GM23338 (cell line): ENCODE results near the gene ADCY7. TPM values are rescaled to one million over a fixed set of nuclear protein-coding genes. Genes with fewer than 3 reads are reported as not detected.

ENCODE experiments used
- ATAC-seq: fragments of 200-7000 bp; cut with Tn5 transposase; 3 replicates; pipeline ENCODE4 v1.9.1; 2020
- DNase-seq: peaks from one replicate; pipeline ENCODE4 v3.0.0-alpha.2; 2015; ENCODE audit warnings: low spot score
- H2AFZ ChIP-seq: fragments of 200-600 bp; sonication (generic); 2 replicates; pipeline ENCODE4 v1.8.0; 2016; ENCODE audit warnings: antibody characterized with exemption, mild to moderate bottlenecking, moderate library complexity
- H3F3A ChIP-seq: fragments of 200-600 bp; sonication (generic); replicated peaks from 2 replicates; pipeline ENCODE4 v1.8.0; 2017; ENCODE audit warnings: antibody characterized with exemption, mixed run types, low read depth
- H3K27ac ChIP-seq: fragments of 200-600 bp; sonication (generic); 2 replicates; pipeline ENCODE4 v1.6.1; 2016; ENCODE audit warnings: low read depth
- H3K27me3 ChIP-seq: fragments of 200-600 bp; sonication (generic); 2 replicates; pipeline ENCODE4 v1.8.0; 2016; ENCODE audit warnings: mild to moderate bottlenecking, mixed run types, moderate library complexity; ENCODE audit not compliant: insufficient read depth
- H3K36me3 ChIP-seq: fragments of 200-600 bp; sonication (generic); 2 replicates; pipeline ENCODE4 v1.8.0; 2016; ENCODE audit warnings: mild to moderate bottlenecking; ENCODE audit not compliant: insufficient read depth
- H3K4me1 ChIP-seq: fragments of 200-600 bp; sonication (generic); 2 replicates; pipeline ENCODE4 v1.8.0; 2016; ENCODE audit warnings: mild to moderate bottlenecking, moderate library complexity; ENCODE audit not compliant: insufficient read depth
- H3K4me2 ChIP-seq: fragments of 200-600 bp; sonication (generic); 2 replicates; pipeline ENCODE4 v1.7.1; 2017; ENCODE audit warnings: mixed run types
- H3K4me3 ChIP-seq: fragments of 200-600 bp; sonication (generic); 2 replicates; pipeline ENCODE4 v1.6.1; 2016; ENCODE audit warnings: mixed run types
- H3K79me2 ChIP-seq: fragments of 200-600 bp; sonication (generic); replicated peaks from 2 replicates; pipeline ENCODE4 v1.8.0; 2017; ENCODE audit warnings: mild to moderate bottlenecking; ENCODE audit not compliant: insufficient read depth
- H3K9me2 ChIP-seq: fragments of 200-600 bp; sonication (generic); 2 replicates; pipeline ENCODE4 v1.8.0; 2017; ENCODE audit not compliant: insufficient read depth
- H4K20me1 ChIP-seq: fragments of 200-600 bp; sonication (generic); replicated peaks from 2 replicates; pipeline ENCODE4 v1.8.0; 2017; ENCODE audit warnings: mild to moderate bottlenecking; ENCODE audit not compliant: insufficient read depth
- H3K27ac Mint-ChIP-seq: 2 replicates; pipeline ENCODE4 v1.8.0; 2020; ENCODE audit warnings: inconsistent platforms, mild to moderate bottlenecking, moderate library complexity, mixed read lengths
- H3K27me3 Mint-ChIP-seq: 3 replicates; pipeline ENCODE4 v1.8.0; 2022; ENCODE audit warnings: low read depth, mild to moderate bottlenecking, moderate library complexity, mixed read lengths, inconsistent platforms; ENCODE audit not compliant: insufficient read depth, poor library complexity
- H3K36me3 Mint-ChIP-seq: 3 replicates; pipeline ENCODE4 v1.8.0; 2021; ENCODE audit warnings: low read depth, mild to moderate bottlenecking, inconsistent platforms, moderate library complexity, mixed read lengths
- H3K4me1 Mint-ChIP-seq: 3 replicates; pipeline ENCODE4 v1.8.0; 2020; ENCODE audit warnings: mild to moderate bottlenecking, inconsistent platforms, mixed read lengths
- H3K4me3 Mint-ChIP-seq: 3 replicates; pipeline ENCODE4 v1.8.0; 2021; ENCODE audit warnings: moderate library complexity, mild to moderate bottlenecking, inconsistent platforms, mixed read lengths
- H3K9me3 Mint-ChIP-seq: 3 replicates; pipeline ENCODE4 v1.8.0; 2020; ENCODE audit warnings: moderate library complexity, mild to moderate bottlenecking, inconsistent platforms, mixed read lengths
- CREB1 ChIP-seq: fragments of 250-450 bp; sonication (Bioruptor Pico); IDR thresholded peaks from 2 replicates; pipeline ENCODE4 v1.5.0; 2020; ENCODE audit warnings: low read depth, mild to moderate bottlenecking, moderate library complexity
- EZH2 ChIP-seq: fragments of 200-600 bp; sonication (generic); IDR thresholded peaks from one replicate; pipeline ENCODE4 v1.8.0; 2017; ENCODE audit warnings: antibody characterized with exemption, mild to moderate bottlenecking, low read depth; ENCODE audit not compliant: unreplicated experiment
- EZH2phosphoT487 ChIP-seq: fragments of 200-600 bp; sonication (generic); IDR thresholded peaks from one replicate; pipeline ENCODE4 v1.8.1; 2018; ENCODE audit warnings: antibody characterized with exemption; ENCODE audit not compliant: unreplicated experiment
- JUNB ChIP-seq: IDR thresholded peaks from one replicate; pipeline ENCODE4 v1.6.1; 2016; ENCODE audit warnings: antibody characterized with exemption; ENCODE audit not compliant: unreplicated experiment
- NANOG ChIP-seq: IDR thresholded peaks from 2 replicates; pipeline ENCODE4 v1.6.1; 2016; ENCODE audit warnings: antibody characterized with exemption, borderline replicate concordance
- POLR2AphosphoS5 ChIP-seq: IDR thresholded peaks from 2 replicates; pipeline ENCODE4 v1.6.1; 2016; ENCODE audit warnings: antibody characterized with exemption, low read depth
- STAT1 ChIP-seq: IDR thresholded peaks from one replicate; pipeline ENCODE4 v1.6.1; 2016; ENCODE audit warnings: antibody characterized with exemption; ENCODE audit not compliant: unreplicated experiment
- ZNF114 ChIP-seq: fragments of 250-450 bp; sonication (Bioruptor Pico); IDR thresholded peaks from 2 replicates; pipeline ENCODE4 v1.5.0; 2020; ENCODE audit warnings: mild to moderate bottlenecking, moderate library complexity
- ZNF331 ChIP-seq: fragments of 250-450 bp; sonication (Bioruptor Pico); IDR thresholded peaks from 2 replicates; pipeline ENCODE4 v1.5.0; 2020; ENCODE audit warnings: low read depth, mild to moderate bottlenecking, moderate library complexity
- polyA plus RNA-seq: library from polyadenylated mRNA; unstranded; fragments of >200 nt; fragmentation: Nextera tagmentation; extraction: Ambion mirVana; gene quantifications from 2 replicates; pipeline ENCODE4 v1.2.1, GENCODE V29; 2016
- total RNA-seq: library from RNA; depleted of rRNA; stranded (reverse); fragments of >200 nt; shearing (Covaris generic); gene quantifications from 2 replicates; pipeline ENCODE4 v1.2.3, GENCODE V29; 2014
- TF ChIP-seq, protein P1 (sequence below): IDR thresholded peaks from 2 replicates; pipeline ENCODE4 v1.6.1; 2016; ENCODE audit warnings: antibody characterized with exemption
- TF ChIP-seq, protein P2 (sequence below), 2 experiments: fragments of 200-600 bp in 1 of 2; sonication (generic) in 1 of 2; conservative IDR thresholded peaks; 2 replicates each; pipeline versions ENCODE4 v1.5.1 to v1.6.1; 2016 to 2017; ENCODE audit warnings: antibody characterized with exemption in 2 of 2, low read depth in 2 of 2, mild to moderate bottlenecking in 2 of 2, moderate library complexity in 1 of 2

The ADCY7 gene
- total and polyA plus RNA-seq, 2 experiments from 2014 or later: 2.4 to 10.5 TPM

DNA sequence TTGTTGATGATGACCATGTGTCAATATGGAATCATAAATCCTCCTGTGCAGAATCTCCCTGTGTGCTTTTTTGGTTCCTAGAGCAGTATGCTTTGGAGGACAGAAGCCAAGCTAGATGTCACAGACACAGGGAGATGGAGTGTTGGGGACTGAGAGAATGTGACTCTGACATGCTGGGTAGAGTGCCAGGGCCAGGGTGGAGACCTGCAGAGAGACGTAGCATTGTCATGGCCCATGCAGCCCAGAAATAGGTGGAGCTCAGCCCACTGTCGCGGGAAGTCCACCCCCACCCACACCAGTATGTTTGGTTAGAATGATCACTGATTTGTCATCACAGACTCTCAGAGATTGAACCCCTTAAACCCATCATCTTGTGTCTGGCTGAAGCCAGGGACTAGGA, 39.2 kb upstream of the ADCY7 start (continued):
- no peak for TF ChIP-seq STAT1

DNA sequence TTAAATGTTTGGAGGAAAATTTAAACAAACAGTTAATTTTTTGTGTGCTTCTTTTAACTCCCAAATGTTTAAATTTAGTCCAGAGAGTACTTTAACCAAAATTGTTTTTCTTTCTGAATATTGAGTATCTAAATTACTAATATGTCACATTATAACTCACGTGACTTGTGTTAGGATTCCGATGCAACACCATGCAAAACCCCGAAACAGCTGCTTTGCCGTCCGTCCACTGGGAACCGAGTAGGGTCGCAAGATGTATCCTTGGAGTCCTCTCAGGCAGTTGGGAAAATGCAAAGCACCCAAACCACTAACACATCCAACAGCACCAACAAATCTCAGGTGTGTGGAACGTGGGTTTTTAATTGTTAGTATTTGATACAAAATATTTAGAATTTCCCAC, 38.7 kb upstream of the ADCY7 start:
- no peak for DNase-seq
- H2AFZ ChIP-seq: no peak overlapping the region
- no peak overlapping the region for H3K4me3 Mint-ChIP-seq
- H3K27me3 ChIP-seq: no peaks in the 10 kb centered on the region
- ATAC-seq: no peak
- H3K79me2 ChIP-seq: no peaks in the 10 kb centered on the region
- no peaks in the 10 kb centered on the region for H3K4me1 ChIP-seq
- no peak overlapping the region for H3K4me3 ChIP-seq
- H3K27me3 Mint-ChIP-seq: peaks cover 4% of the 10 kb centered on the region
- no peak overlapping the region for H3K27ac ChIP-seq
- no peak overlapping the region for H3K27ac Mint-ChIP-seq
- no peaks in the 10 kb centered on the region for H3F3A ChIP-seq
- no peaks in the 10 kb centered on the region for H4K20me1 ChIP-seq
- TF ChIP-seq EZH2phosphoT487 (no peak), POLR2AphosphoS5 (no peak), ZNF114 (no peak)
- TF ChIP-seq, protein P1, sequence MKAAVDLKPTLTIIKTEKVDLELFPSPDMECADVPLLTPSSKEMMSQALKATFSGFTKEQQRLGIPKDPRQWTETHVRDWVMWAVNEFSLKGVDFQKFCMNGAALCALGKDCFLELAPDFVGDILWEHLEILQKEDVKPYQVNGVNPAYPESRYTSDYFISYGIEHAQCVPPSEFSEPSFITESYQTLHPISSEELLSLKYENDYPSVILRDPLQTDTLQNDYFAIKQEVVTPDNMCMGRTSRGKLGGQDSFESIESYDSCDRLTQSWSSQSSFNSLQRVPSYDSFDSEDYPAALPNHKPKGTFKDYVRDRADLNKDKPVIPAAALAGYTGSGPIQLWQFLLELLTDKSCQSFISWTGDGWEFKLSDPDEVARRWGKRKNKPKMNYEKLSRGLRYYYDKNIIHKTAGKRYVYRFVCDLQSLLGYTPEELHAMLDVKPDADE: no peak
- TF ChIP-seq, protein P2, sequence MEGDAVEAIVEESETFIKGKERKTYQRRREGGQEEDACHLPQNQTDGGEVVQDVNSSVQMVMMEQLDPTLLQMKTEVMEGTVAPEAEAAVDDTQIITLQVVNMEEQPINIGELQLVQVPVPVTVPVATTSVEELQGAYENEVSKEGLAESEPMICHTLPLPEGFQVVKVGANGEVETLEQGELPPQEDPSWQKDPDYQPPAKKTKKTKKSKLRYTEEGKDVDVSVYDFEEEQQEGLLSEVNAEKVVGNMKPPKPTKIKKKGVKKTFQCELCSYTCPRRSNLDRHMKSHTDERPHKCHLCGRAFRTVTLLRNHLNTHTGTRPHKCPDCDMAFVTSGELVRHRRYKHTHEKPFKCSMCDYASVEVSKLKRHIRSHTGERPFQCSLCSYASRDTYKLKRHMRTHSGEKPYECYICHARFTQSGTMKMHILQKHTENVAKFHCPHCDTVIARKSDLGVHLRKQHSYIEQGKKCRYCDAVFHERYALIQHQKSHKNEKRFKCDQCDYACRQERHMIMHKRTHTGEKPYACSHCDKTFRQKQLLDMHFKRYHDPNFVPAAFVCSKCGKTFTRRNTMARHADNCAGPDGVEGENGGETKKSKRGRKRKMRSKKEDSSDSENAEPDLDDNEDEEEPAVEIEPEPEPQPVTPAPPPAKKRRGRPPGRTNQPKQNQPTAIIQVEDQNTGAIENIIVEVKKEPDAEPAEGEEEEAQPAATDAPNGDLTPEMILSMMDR (conservative IDR thresholded peaks at IDR 0.05; ENCODE audit: low read depth in 2 of 2): no peak
- H3K9me2 ChIP-seq: no peaks in the 10 kb centered on the region
- H3K9me3 Mint-ChIP-seq: no peaks in the 10 kb centered on the region
- peaks cover 36% of the 10 kb centered on the region for H3K36me3 Mint-ChIP-seq
- peaks cover 5% of the 10 kb centered on the region; the same call in 1 of the 2 replicates for H3K36me3 ChIP-seq
- H3K4me1 Mint-ChIP-seq: no peaks in the 10 kb centered on the region
- no peak overlapping the region for H3K4me2 ChIP-seq

DNA sequence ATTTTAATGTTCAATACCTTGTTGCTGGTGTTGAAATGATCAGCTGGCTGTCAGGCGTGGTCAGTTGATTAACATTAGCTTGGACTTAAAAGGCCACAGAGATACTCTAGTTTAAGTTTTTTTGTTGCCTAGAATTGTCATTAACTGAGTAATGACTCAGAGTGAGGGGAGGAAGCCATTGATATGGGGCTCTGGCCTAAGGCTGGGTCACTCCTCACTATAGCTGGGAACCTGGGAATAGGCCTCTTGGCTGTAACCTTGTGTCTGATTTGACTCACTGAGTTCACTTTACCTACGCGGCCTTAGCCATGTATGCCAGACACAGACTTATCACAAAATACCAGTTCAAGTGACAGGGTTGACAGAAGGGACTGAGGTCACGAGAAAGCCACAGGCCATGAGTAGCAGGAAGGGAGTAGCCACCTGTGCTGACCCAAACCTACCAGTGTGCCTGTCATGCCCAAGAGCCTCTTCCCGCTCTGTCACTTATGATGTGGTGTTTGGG, 37.9 kb upstream of the ADCY7 start:
- Histone ChIP-seq H3F3A (no peaks in the 10 kb centered on the region), H3K36me3 (peaks cover 5% of the 10 kb centered on the region; the same call in 1 of the 2 replicates)
- H3K4me1 Mint-ChIP-seq: no peaks in the 10 kb centered on the region
- no peak for TF ChIP-seq POLR2AphosphoS5
- TF ChIP-seq, protein P2 (conservative IDR thresholded peaks at IDR 0.05; ENCODE audit: low read depth in 2 of 2): no peak
- no peak for TF ChIP-seq CREB1 (CRISPR knock-in tag)
- TF ChIP-seq ZNF114: no peak
- TF ChIP-seq EZH2: no peak
- TF ChIP-seq NANOG: no peak
- no peak for TF ChIP-seq JUNB
- TF ChIP-seq, protein P1: no peak
- no peak for TF ChIP-seq ZNF331 (CRISPR knock-in tag)
- TF ChIP-seq STAT1: no peak

More for the DNA sequence above, 37.9 kb upstream of the ADCY7 start:
- no peak for ATAC-seq
- no peak overlapping the region for H3K4me2 ChIP-seq
- no peaks in the 10 kb centered on the region for H3K79me2 ChIP-seq
- Mint-ChIP-seq H3K36me3 (peaks cover 32% of the 10 kb centered on the region), H3K4me3 (no peak overlapping the region), H3K27me3 (peaks cover 4% of the 10 kb centered on the region), H3K9me3 (no peaks in the 10 kb centered on the region), H3K27ac (no peak overlapping the region)
- no peaks in the 10 kb centered on the region for H3K27me3 ChIP-seq
- H3K9me2 ChIP-seq: no peaks in the 10 kb centered on the region
- no peaks in the 10 kb centered on the region for H4K20me1 ChIP-seq
- H3K27ac ChIP-seq: no peak overlapping the region
- H2AFZ ChIP-seq: no peak overlapping the region
- no peak overlapping the region for H3K4me3 ChIP-seq
- DNase-seq: no peak
- H3K4me1 ChIP-seq: no peaks in the 10 kb centered on the region
